GM10248 (cell line): Measurements from ENCODE around the gene LRRC75B.
"Not testable (repeated sequence)": the region's sequence is repeated elsewhere in the genome, so short reads cannot be mapped to it uniquely, and the experiment has no call there.

Experiments used
- CTCF ChIA-PET: fragments of 300-600 bp; sonication (Branson Sonifier 250); formaldehyde crosslinking; extraction: SDS; loops from one replicate; lab custom pipeline; 2021; ENCODE audit warnings: antibody characterized with exemption; lab: Yijun Ruan, JAX
- POLR2A ChIA-PET: fragments of 350-650 bp; sonication (Branson Sonifier 250); formaldehyde crosslinking; extraction: SDS; loops from one replicate; lab custom pipeline; 2020; ENCODE audit warnings: antibody characterized with exemption; lab: Yijun Ruan, JAX
- DNase-seq: peaks from one replicate; pipeline ENCODE4 v3.0.0; 2012; ENCODE audit errors: extremely low spot score
- TF ChIP-seq, protein P1 (sequence below): IDR thresholded peaks from 2 replicates; pipeline ENCODE4 v1.5.1; 2012; ENCODE audit warnings: mild to moderate bottlenecking, low read depth; ENCODE audit errors: extremely low read depth, missing control alignments, control extremely low read depth

Gene LRRC75B

DNA sequence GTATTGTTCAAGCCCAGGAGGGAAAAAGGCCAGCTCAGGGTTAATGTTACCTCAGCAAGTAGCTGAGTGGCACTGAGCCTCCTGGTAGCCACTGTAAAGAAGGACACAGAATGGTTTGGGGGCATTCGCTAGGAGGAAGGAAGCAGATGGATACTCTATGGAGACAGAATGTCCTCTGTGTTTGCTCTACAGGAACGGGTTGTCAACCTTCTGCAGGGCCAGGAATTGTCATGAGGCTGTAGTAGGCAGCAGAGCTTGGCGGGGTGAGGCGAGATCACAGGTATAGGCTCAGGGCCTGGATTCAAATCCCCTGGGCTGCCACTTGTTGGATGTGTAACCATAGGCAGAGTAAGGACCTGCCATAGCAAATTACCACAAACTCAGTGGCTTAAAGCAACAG, 3.0 kb upstream of the LRRC75B start:
- TF ChIP-seq, protein P1, sequence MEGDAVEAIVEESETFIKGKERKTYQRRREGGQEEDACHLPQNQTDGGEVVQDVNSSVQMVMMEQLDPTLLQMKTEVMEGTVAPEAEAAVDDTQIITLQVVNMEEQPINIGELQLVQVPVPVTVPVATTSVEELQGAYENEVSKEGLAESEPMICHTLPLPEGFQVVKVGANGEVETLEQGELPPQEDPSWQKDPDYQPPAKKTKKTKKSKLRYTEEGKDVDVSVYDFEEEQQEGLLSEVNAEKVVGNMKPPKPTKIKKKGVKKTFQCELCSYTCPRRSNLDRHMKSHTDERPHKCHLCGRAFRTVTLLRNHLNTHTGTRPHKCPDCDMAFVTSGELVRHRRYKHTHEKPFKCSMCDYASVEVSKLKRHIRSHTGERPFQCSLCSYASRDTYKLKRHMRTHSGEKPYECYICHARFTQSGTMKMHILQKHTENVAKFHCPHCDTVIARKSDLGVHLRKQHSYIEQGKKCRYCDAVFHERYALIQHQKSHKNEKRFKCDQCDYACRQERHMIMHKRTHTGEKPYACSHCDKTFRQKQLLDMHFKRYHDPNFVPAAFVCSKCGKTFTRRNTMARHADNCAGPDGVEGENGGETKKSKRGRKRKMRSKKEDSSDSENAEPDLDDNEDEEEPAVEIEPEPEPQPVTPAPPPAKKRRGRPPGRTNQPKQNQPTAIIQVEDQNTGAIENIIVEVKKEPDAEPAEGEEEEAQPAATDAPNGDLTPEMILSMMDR: no peak
- ChIA-PET CTCF (no interaction called here), POLR2A (interaction anchor here (0.6 kb wide), 1 partner anchor 48 kb away, joined by 4 read pairs; no protein-coding TSS in a partner anchor)
- DNase-seq: no peak

DNA sequence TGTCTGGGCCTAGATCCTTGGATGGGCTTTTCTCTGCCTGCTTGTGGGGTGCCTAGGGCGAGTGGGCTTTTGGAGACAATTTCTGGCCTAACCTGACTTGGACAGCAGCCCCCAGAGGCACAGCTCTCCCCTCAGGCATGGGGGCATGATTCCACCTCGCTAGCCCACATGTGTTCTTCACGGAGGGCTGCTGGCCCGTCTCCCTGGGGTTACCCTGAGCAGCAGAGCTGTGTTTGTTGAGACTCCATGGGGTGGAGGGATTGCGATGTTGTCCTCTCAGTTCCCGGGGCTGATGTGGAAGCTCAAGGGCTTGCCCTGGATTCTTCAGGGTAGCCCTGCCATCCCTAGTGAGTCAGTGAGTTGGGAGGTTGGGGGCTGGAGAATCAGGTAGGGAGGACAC, 2.4 kb upstream of the LRRC75B start:
- no peak for DNase-seq
- ChIA-PET POLR2A (no interaction called here), CTCF (no interaction called here)
- TF ChIP-seq, protein P1: no peak

DNA sequence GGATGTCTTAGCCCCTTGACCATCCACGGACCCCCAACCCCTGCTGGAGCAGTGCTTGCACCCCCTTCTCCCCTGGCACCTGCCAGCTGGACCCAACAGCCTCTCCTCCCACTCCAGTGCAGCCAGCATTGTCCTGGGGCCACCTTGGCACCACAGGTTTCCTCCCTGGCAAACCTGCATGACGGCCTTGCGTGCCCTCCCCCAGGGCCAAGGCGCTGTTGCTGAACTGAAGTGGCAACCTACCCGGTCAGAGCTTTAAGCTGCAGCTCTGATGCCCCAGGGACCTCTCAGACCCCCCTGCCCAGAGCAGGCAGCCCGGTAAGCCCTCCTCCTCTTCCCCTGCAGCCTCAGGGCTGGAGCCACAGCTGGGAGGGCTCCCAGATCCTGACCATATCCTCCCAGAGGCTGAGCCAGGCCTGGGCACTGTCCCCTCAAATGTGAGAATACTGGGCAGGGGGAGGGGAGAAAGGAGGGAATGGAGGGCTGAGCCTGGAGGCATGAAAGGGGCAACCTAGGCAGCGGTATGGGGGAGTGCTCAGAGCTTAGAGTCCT, 1.8 kb upstream of the LRRC75B start:
- CTCF ChIA-PET: interaction anchor here (1.3 kb wide), 1 partner anchor 8 kb away, joined by 5 read pairs; the partner anchor contains the start of gene GGT1
- TF ChIP-seq, protein P1: no peak
- POLR2A ChIA-PET: no interaction called here
- no peak for DNase-seq

DNA sequence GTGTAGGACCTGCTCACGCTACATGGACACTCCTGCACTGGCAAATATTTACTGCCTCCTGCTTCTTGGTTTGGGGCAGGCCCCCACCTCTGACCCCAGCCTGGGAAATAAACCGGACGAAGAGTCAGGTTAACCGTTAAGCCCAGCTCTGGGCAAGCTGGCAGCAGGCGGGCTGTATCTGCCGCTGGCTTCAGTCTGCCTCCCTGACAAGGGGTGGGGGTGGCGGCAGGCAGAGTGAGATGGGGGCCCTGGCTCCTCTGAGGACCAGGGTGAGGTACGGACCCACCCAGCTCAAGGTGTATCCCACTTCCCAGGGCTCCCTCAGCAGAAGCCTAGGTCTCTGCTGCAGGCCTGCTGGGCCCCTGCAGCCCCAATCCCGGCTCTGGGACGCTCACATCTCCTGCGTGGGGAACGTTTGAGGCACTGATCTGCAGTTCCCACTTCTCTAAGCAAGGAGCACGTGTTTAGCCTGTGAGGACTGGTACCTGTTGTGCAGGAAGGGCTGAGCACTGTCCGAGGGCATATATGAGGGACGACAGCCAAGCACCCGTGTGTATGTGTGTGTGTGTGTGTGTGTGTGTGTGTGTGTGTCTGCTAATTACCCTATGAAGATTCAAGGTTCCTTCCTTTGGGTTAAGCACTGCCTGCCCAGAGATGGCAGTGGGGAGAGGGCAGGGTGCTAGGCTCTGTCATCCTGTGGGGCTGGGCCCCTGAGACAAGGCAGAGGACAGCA, 1.1 kb upstream of the LRRC75B start:
- ChIA-PET POLR2A (interaction anchor here (0.7 kb wide), 1 partner anchor 791 kb away, joined by 4 read pairs; no protein-coding TSS in a partner anchor), CTCF (interaction anchor here (1.3 kb wide), 1 partner anchor 9 kb away, joined by 5 read pairs; the partner anchor contains the start of gene GGT1)
- no peak for DNase-seq
- TF ChIP-seq, protein P1: no peak

DNA sequence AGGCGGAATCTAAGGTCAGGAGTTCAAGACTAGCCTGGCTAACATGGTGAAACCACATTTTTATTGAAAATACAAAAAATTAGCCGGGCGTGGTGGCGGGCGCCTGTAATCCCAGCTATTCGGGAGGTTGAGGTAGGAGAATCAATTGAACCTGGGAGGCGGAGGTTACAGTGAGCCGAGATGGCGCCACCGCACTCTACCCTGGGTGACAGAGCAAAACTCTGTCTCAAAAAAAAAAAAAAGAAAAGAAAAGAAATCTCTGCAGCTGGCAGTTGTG, 624 bp upstream of the LRRC75B start:
- not testable (repeated sequence) for DNase-seq
- CTCF ChIA-PET: interaction anchor here (1.3 kb wide), 1 partner anchor 9 kb away, joined by 5 read pairs; the partner anchor contains the start of gene GGT1
- POLR2A ChIA-PET: interaction anchor here (0.7 kb wide), 1 partner anchor 791 kb away, joined by 4 read pairs; no protein-coding TSS in a partner anchor

DNA sequence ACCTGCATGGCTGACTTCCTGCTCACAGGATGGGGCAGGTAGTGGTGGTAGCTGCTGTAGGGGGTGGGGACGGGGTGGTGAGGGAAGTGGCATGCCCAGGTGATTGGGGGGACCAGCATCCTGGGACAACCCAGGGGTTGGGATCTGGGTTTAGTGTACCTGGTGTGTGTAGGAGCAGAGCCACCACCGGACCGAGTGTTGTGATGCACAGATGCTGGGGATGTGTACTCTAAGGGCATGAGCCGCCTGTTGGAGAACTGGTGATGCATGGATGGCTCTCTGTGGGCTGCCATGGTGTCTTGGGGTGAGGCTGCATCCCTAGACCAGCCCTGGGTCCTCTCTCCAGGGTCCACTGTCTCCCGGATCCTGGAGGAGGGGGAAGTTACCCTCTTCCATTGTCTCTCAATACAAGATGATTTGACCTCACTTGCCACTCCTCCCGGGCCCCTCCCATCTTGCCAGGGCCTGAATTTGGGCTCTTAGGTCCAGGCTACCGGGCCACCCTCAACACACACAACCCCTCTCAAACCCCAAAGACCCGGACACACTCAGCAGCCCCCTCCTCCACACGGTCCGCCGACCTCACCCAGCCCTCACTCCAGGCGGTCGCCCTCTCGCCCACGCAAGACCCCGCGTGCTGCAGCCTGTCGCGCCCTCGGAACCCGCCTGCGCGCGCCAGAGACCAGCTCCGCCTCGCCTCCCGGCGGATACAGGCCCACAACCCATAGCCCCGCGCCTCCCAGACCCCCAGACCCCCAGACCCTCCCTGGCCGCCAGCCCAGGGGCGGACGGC, 619 bp downstream of the LRRC75B start:
- TF ChIP-seq, protein P1: no peak
- CTCF ChIA-PET: no interaction called here
- POLR2A ChIA-PET: interaction anchor here (0.5 kb wide), 1 partner anchor 10 kb away, joined by 3 read pairs; no protein-coding TSS in a partner anchor
- DNase-seq: peak; percentile 50
